HepG2 (cell line): ENCODE measurements around the gene SPRY1. TPM values are rescaled to one million over a fixed set of nuclear protein-coding genes. Genes with fewer than 3 reads are reported as not detected.

ENCODE experiments used
- ATAC-seq: fragments of 200-7000 bp; cut with Tn5 transposase; 3 replicates; pipeline ENCODE4 v1.9.1; 2020; ENCODE audit warnings: mild to moderate bottlenecking, moderate library complexity
- BruUV-seq: library from RNA; stranded (reverse); fragments of 400-500 nt; replicated peaks from 2 replicates; lab custom pipeline; 2021; lab: Mats Ljungman, UMichigan
- CTCF ChIA-PET: fragments of 300-600 bp; formaldehyde crosslinking; extraction: SDS; loops from one replicate; lab custom pipeline; 2021; ENCODE audit warnings: low total read pairs, inconsistent platforms, low intra/inter-chr PET ratio; lab: Yijun Ruan, JAX
- POLR2A ChIA-PET: fragments of 350-600 bp; sonication (Branson Sonifier 250); formaldehyde crosslinking; loops from one replicate; lab custom pipeline; 2020; ENCODE audit warnings: antibody characterized with exemption, inconsistent platforms; lab: Yijun Ruan, JAX
- DNase-seq: peaks from one replicate; pipeline ENCODE4 v3.0.0-alpha.2; 2015; ENCODE audit warnings: low spot score
- FAIRE-seq: peaks from 3 replicates; lab custom pipeline; 2011; peaks lifted over from hg19 to GRCh38; lab: Jason Lieb, UNC
- H2AFZ ChIP-seq: one replicate; pipeline ENCODE4 v1.6.1; 2011; ENCODE audit warnings: low read length, inconsistent platforms
- H3K27ac ChIP-seq: fragments of 300-600 bp; 3 replicates; pipeline ENCODE4 v1.8.0; 2011; ENCODE audit warnings: mixed run types, mild to moderate bottlenecking, mixed read lengths, low read length, inconsistent platforms; ENCODE audit not compliant: insufficient read depth; ENCODE audit errors: extremely low read length
- H3K27me3 ChIP-seq, 2 experiments: fragments of 200-600 bp in 1 of 2; 2 replicates in 1 of 2; 3 replicates in 1 of 2; pipeline versions ENCODE4 v1.6.0 to v1.8.0; 2011; ENCODE audit warnings: low read length in 2 of 2, mild to moderate bottlenecking in 2 of 2, moderate library complexity in 2 of 2, inconsistent platforms in 1 of 2; ENCODE audit not compliant: insufficient read depth in 2 of 2, control insufficient read depth in 1 of 2
- H3K36me3 ChIP-seq, 2 experiments: fragments of 200-600 bp in 1 of 2; replicated peaks in 1 of 2; 2 replicates in 1 of 2; 3 replicates in 1 of 2; pipeline versions ENCODE4 v1.5.1 to v1.8.0; 2011; ENCODE audit warnings: low read length in 2 of 2, inconsistent platforms in 1 of 2; ENCODE audit not compliant: insufficient read depth in 2 of 2, control insufficient read depth in 1 of 2
- H3K4me1 ChIP-seq: 2 replicates; pipeline ENCODE4 v1.5.1; 2012; ENCODE audit warnings: low read length, inconsistent platforms; ENCODE audit not compliant: insufficient read depth
- H3K4me2 ChIP-seq: 2 replicates; pipeline ENCODE4 v1.6.0; 2011; ENCODE audit warnings: low read depth, low read length, inconsistent platforms
- H3K4me3 ChIP-seq, 3 experiments: fragments of 200-600 bp in 1 of 3; sonication (generic), shearing (Covaris generic) in 1 of 3; replicated peaks in 1 of 3; 2 replicates each; pipeline ENCODE4 v1.5.1; 2011 to 2016; ENCODE audit warnings: low read length in 3 of 3, inconsistent platforms in 2 of 3, low read depth in 2 of 3, mild to moderate bottlenecking in 2 of 3, control low read depth in 1 of 3, mixed read lengths in 1 of 3; ENCODE audit not compliant: insufficient read depth in 1 of 3
- H3K79me2 ChIP-seq: one replicate; pipeline ENCODE4 v1.6.1; 2011; ENCODE audit warnings: low read length, inconsistent platforms; ENCODE audit not compliant: insufficient read depth
- H3K9ac ChIP-seq: 2 replicates; pipeline ENCODE4 v1.6.0; 2011; ENCODE audit warnings: mild to moderate bottlenecking, low read depth, low read length, inconsistent platforms; ENCODE audit not compliant: insufficient read depth
- H3K9me3 ChIP-seq: 2 replicates; pipeline ENCODE4 v1.5.1; 2012; ENCODE audit warnings: mild to moderate bottlenecking, low read length
- H4K20me1 ChIP-seq: 2 replicates; pipeline ENCODE4 v1.6.0; 2011; ENCODE audit warnings: inconsistent platforms, mild to moderate bottlenecking, low read length, moderate library complexity; ENCODE audit not compliant: insufficient read depth
- ARID3A ChIP-seq: IDR thresholded peaks from 2 replicates; pipeline ENCODE4 v1.6.1; 2012; ENCODE audit warnings: low read depth, low read length, improper control_type of control experiment
- DMAP1 ChIP-seq: IDR thresholded peaks from 2 replicates; pipeline ENCODE4 v1.6.1; 2016
- KDM5A ChIP-seq: fragments of 200-600 bp; sonication (generic); IDR thresholded peaks from 2 replicates; pipeline ENCODE4 v1.7.0; 2018; ENCODE audit warnings: antibody characterized with exemption, mild to moderate bottlenecking, low read length, borderline replicate concordance
- SSRP1 ChIP-seq: IDR thresholded peaks from 2 replicates; pipeline ENCODE4 v1.6.1; 2016; ENCODE audit warnings: control low read depth
- ZNF558 ChIP-seq: sonication (generic); formaldehyde crosslinking; IDR thresholded peaks from 2 replicates; pipeline ENCODE4 v1.9.0; 2022; ENCODE audit warnings: mild to moderate bottlenecking, missing genetic modification reagents, borderline replicate concordance
- ZNF567 ChIP-seq: sonication (generic); formaldehyde crosslinking; IDR thresholded peaks from 2 replicates; pipeline ENCODE4 v1.8.1; 2023; ENCODE audit warnings: mild to moderate bottlenecking, missing genetic modification reagents, borderline replicate concordance
- ZNF639 ChIP-seq: conservative IDR thresholded peaks from 2 replicates; pipeline ENCODE4 v1.6.1; 2018; ENCODE audit warnings: missing genetic modification reagents
- ZNF644 ChIP-seq: IDR thresholded peaks from 2 replicates; pipeline ENCODE4 v1.6.1; 2016; ENCODE audit warnings: low read depth
- WGBS: methylation state at CpG from one replicate; pipeline ENCODE4 v1.1.6; 2017; ENCODE audit warnings: low lambda C conversion rate; 5-methylcytosine and 5-hydroxymethylcytosine counted together
- in situ Hi-C: cut with HindIII; loops from 2 replicates; pipeline ENCODE4 v1.10.0; 2017; ENCODE audit warnings: low pct_unique_long_range_greater_than_20kb; ENCODE audit not compliant: extremely low pct_ligation_motif_present
- intact Hi-C: fragments of 100-400 bp; cut with micrococcal nuclease; formaldehyde crosslinking; loops from one replicate; pipeline ENCODE4 v1.10.0; 2022; ENCODE audit not compliant: unreplicated experiment
- polyA plus RNA-seq, 8 experiments: library from polyadenylated mRNA; depleted of rRNA in 3 of 8; stranded (reverse) in 7 of 8; unstranded in 1 of 8; fragments of >200 nt; fragmentation: Illumina TruSeq in 4 of 8; extraction: Trizol in 4 of 8; gene quantifications; 2 replicates each; pipeline versions ENCODE4 v1.2.1 to v1.2.3, GENCODE V29; 2011 to 2016; ENCODE audit warnings: low read depth in 4 of 8, missing spikeins in 1 of 8, mixed read lengths in 1 of 8; ENCODE audit not compliant: insufficient read depth in 1 of 8
- total RNA-seq, 5 experiments: library from RNA; depleted of rRNA; stranded (reverse); fragments of >200 nt; fragmentation: Illumina TruSeq; extraction: Trizol; gene quantifications; 2 replicates each; pipeline ENCODE4 v1.2.3, GENCODE V29; 2016; ENCODE audit warnings: low read depth in 1 of 5
- TF ChIP-seq, protein P1 (sequence below): IDR thresholded peaks from 2 replicates; pipeline ENCODE4 v1.6.1; 2012; ENCODE audit warnings: low read length, improper control_type of control experiment

Gene SPRY1
- total and polyA plus RNA-seq, 2 of the 13 experiments (the other 11 are each of a cell fraction or from before 2014, with no cell fraction given): 24.7 to 33.4 TPM

GRCh38 chr4:123415576-123415975 lies 19.0 kb downstream of the SPRY1 start:
- Histone ChIP-seq H3K4me1 (peaks cover 99% of the 10 kb centered on the region), H3K27me3 (no peaks in the 10 kb centered on the region)
- CTCF ChIA-PET: no interaction called here
- TF ChIP-seq ZNF567 (no peak), ZNF644 (no peak), SSRP1 (no peak), KDM5A (no peak), ZNF639 (CRISPR knock-in tag) (no peak), DMAP1 (no peak), ZNF558 (CRISPR knock-in tag) (no peak), ARID3A (no peak)
- TF ChIP-seq, protein P1, sequence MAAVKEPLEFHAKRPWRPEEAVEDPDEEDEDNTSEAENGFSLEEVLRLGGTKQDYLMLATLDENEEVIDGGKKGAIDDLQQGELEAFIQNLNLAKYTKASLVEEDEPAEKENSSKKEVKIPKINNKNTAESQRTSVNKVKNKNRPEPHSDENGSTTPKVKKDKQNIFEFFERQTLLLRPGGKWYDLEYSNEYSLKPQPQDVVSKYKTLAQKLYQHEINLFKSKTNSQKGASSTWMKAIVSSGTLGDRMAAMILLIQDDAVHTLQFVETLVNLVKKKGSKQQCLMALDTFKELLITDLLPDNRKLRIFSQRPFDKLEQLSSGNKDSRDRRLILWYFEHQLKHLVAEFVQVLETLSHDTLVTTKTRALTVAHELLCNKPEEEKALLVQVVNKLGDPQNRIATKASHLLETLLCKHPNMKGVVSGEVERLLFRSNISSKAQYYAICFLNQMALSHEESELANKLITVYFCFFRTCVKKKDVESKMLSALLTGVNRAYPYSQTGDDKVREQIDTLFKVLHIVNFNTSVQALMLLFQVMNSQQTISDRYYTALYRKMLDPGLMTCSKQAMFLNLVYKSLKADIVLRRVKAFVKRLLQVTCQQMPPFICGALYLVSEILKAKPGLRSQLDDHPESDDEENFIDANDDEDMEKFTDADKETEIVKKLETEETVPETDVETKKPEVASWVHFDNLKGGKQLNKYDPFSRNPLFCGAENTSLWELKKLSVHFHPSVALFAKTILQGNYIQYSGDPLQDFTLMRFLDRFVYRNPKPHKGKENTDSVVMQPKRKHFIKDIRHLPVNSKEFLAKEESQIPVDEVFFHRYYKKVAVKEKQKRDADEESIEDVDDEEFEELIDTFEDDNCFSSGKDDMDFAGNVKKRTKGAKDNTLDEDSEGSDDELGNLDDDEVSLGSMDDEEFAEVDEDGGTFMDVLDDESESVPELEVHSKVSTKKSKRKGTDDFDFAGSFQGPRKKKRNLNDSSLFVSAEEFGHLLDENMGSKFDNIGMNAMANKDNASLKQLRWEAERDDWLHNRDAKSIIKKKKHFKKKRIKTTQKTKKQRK: no peak
- TF ChIP-seq, all 625 proteins: peak for 0
- FAIRE-seq: no peak
- Histone ChIP-seq H3K9ac (no peak overlapping the region), H3K36me3 (no peaks in the 10 kb centered on the region), H4K20me1 (no peaks in the 10 kb centered on the region), H2AFZ (no peak overlapping the region), H3K79me2 (peaks cover 5% of the 10 kb centered on the region), H3K27ac (peak overlapping the region; percentile 45), H3K4me2 (peak overlapping the region; percentile 63), H3K9me3 (no peaks in the 10 kb centered on the region), H3K4me3 (no peak overlapping the region; a peak in 1 of 6 replicates)
- intact Hi-C loops: loop anchor here (5.0 kb wide), 1 partner anchor 142 kb away; no protein-coding TSS in a partner anchor
- no peak for DNase-seq
- ATAC-seq: no peak
- POLR2A ChIA-PET: interaction anchor here (3.5 kb wide), 1 partner anchor 64 kb away, joined by 15 read pairs; no protein-coding TSS in a partner anchor
- in situ Hi-C loops: no loop called here
- BruUV-seq: no TSS peak
- WGBS: 91% methylated on average over 1 of the region's 1 CpG
